Stimulated activated CD4-positive, alpha-beta T cell treated with anti-CD3 and anti-CD28 coated beads, Interleukin-12 subunit alpha, Interleukin-12 subunit beta, amount 100 ng/mL, for 4 hours (primary cell): Measurements from ENCODE around the gene LRRC58.
A peak's percentile ranks its signal among the peaks of the same experiment; 100 is the strongest.
"Not testable (repeated sequence)": the region's sequence is repeated elsewhere in the genome, so short reads cannot be mapped to it uniquely, and the experiment has no call there.

Experiments
- DNase-seq: peaks from one replicate; pipeline ENCODE4 v3.0.0-alpha.2; 2020

Gene LRRC58

GRCh38 chr3:120348991-120349854 lies at the start of gene LRRC58:
LRRC58 (minus strand) TSS chr3:120349354; CDS start chr3:120349243, 111 bp downstream.
- DNase-seq = peak; percentile 91

GRCh38 chr3:120396469-120396868 lies 47.3 kb upstream of the LRRC58 start:
- no peak for DNase-seq

DNA sequence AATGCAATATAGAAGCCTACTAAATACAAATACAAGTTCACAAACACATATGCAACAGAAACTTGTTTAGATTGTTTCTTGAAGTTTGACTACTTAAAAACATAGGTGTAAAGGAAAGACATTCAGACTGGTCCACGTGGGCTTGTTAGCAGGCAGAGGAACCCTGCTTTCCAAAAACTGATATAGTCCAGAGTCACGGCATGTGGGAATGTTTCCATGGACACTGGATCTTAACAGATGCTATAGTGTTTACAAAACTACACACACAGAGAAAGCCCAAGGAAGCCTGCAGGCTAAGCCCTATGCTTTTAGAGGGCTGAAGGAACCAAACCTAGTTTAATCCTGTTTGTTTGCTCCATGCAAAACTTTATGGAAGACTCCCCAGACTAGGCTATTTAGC lies 45.2 kb upstream of the LRRC58 start:
- DNase-seq = no peak

GRCh38 chr3:120393761-120394160 lies 44.6 kb upstream of the LRRC58 start:
- DNase-seq = no peak

GRCh38 chr3:120393243-120393642 lies 44.1 kb upstream of the LRRC58 start:
- no peak for DNase-seq

DNA sequence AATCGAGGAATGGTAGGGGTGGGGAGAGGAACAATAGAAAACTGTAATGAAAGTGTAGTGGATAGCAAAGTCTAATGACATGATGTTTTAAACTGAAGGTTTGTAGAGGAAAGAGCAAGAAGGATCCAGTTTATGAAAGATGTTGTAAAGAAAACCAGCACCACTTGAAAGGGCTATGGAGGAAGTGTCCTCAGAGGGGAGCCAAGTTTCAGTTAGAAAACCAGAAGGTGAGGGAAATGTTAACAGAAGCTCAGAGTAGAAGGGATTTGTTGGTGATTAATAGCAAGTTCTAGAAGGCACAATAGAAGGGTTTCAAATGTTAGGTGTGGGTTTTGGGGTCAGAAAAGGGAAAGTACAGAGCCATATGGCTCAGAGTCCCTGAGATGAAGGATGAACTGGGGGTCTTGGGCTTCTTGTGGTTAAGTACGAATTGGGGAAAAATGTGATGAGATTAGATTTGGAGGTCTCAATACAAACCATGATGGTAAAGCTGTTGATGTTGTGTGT lies 33.8 kb upstream of the LRRC58 start:
- no peak for DNase-seq

- no peak for DNase-seq
Measured at GRCh38 chr3:120381503-120381902, 32.3 kb upstream of the LRRC58 start.

DNA sequence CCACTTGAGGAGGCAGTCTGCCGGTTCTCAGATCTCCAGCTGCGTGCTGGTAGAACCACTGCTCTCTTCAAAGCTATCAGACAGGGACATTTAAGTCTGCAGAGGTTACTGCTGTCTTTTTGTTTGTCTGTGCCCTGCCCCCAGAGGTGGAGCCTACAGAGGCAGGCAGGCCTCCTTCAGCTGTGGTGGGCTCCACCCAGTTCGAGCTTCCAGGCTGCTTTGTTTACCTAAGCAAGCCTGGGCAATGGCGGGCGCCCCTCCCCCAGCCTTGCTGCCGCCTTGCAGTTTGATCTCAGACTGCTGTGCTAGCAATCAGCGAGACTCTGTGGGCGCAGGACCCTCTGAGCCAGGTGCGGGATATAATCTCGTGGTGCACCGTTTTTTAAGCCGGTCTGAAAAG lies 28.8 kb upstream of the LRRC58 start:
- not testable (repeated sequence) for DNase-seq

DNA sequence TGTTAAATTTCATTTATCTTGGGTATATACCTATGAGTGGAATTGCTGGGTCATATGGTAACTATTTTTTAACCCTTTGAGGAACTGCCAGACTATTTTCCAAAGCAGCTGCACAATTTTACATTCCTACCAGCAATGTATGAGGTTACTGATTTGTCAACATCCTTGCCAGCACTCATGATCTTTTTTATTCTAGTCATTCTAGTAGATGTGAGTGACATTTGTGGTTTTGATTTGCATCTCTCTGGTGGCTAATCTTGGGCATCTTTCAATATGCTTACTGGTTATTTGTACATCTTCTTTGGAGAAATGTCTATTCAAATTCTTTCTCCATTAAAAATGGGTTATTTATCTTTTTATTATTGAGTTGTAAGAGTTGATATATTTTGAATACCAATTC lies 21.3 kb upstream of the LRRC58 start:
- DNase-seq = no peak

DNA sequence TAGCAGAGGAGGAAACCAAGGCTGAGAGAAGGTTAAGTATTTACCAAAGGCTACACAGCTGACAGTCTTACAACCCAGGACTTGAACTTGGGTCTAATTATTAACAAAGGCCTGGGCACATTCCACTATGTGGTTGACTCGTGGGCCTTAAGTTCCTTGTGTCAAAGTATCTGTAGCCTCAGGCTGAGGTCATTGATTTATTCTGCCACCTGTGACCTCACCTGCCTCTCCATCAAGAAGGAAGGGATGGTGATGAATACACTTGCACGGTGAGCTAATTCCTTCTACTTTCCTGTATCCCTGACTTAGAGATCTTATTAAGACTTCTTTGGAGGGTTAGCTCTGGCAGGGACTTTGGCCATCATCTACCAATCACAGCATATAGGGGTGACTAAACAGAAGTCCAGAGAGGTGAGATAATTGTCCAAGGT lies 19.9 kb upstream of the LRRC58 start:
- DNase-seq = no peak

- no peak for DNase-seq
Measured at GRCh38 chr3:120368172-120368571, 19.0 kb upstream of the LRRC58 start.

DNA sequence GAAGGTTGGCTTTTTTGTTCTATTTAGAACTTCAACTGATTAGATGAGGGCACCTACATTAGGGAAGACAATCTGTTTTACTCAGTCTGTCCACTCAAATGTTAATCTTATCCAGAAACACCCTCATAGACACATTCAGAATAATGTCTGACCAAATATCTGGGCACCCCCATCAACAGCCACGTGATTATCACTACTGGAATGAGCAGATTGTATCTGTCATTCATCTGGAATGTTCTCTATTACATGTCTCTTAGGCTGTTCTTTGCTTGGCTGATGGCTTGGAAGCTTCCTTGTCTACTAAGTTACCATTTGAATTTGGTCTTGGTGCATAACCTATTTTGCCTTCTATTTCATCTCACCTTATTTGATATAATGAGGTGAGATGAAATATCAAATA lies 15.7 kb upstream of the LRRC58 start:
- DNase-seq = no peak

DNA sequence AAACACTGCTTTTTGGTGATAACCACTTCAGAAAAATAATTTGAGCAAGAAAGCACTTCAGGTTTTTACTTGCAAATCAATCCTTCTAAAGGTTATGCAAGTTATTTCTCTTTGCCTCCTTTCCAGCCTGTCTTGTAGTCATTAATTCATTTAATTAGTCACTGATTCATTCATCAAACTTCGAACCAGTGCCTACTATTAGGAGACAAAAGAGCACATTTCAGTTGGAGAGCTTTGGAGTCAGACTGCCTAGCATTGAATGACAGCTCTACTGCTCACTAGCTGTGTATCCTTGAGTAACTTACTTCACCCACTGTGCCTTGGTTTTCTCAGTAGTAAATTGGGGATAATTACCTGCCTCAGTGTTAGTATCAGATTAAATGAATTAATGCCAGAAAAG lies 14.9 kb upstream of the LRRC58 start:
- DNase-seq = no peak

DNA sequence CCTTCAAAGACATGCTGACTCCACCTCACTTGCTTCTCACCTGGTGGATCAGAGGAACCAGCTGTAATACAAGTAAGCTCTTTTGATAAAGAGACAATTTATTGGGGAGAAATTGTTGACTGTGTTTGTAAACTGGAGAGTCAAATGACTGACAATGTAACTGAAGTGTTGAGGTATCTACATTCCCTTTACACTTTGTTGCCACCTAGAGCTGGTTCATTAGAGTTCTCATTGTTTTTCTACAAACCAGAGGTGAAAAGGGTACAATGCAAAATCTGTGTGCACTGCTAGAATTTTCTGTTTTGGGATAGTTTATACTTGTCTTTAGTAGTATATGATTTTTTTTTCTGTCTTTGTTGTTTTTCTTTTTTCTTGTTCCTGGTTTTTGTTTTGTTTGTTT lies 8.7 kb upstream of the LRRC58 start:
- no peak for DNase-seq

- no peak for DNase-seq
Measured at GRCh38 chr3:120355486-120355885, 6.3 kb upstream of the LRRC58 start.

- DNase-seq = no peak
Measured at GRCh38 chr3:120353463-120353862, 4.3 kb upstream of the LRRC58 start.

DNA sequence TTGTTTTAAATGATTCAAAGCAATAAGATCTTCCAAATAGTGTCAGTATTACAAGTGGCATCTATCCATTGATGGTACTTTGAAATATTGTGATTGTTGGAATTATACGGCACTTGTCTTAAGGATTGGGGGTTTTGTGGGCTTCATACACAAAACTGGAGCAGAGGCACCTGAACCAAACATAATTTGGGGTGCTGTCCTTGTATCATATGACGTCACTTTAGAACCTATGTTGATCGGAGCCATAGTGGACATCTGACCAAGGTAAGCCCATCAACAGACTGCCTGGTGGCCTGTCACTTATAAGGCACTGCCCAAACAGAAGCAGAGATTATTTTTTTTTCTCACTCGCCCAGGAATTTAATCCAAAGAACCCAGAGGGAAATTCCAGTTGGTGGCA lies 2.9 kb upstream of the LRRC58 start:
- DNase-seq = no peak

DNA sequence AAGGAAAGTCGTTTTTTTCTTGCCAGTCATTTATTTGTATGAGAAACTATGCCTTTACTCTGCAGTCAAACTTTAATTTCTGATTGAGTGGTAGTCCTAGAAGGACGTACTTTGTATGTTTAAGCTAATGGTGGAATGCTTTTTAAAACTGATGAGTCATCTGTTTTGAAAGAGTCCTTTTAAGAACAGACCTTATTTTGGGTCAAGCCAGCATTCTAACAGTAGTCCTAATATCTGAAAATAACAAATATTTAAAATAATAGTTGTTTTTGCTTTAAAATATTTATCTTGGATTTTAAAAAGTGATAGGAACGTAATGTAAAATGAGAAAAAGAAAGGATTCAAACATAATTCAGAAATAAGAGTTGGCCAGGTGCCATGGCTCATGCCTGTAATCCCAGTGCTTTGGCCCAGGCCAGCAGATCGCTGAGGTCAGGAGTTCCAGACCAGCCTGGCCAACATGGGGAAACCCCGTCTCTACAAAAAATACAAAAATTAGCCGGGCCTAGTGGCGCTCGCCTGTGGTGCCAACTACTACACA lies 1.3 kb upstream of the LRRC58 start:
- no peak for DNase-seq

DNA sequence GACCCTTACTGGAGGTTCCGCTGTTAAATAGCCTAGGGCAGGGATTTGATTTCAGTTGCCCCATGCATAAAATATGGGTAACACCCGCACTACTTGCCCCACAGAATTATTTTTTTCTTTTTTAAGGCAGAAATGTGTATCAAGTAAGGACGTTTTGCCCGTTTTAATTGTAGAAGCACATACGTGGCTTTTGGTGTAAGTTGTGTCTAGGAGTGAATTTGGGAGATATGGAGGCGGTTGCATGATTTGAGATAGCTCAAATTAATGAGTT lies 636 bp upstream of the LRRC58 start:
- DNase-seq = no peak

DNA sequence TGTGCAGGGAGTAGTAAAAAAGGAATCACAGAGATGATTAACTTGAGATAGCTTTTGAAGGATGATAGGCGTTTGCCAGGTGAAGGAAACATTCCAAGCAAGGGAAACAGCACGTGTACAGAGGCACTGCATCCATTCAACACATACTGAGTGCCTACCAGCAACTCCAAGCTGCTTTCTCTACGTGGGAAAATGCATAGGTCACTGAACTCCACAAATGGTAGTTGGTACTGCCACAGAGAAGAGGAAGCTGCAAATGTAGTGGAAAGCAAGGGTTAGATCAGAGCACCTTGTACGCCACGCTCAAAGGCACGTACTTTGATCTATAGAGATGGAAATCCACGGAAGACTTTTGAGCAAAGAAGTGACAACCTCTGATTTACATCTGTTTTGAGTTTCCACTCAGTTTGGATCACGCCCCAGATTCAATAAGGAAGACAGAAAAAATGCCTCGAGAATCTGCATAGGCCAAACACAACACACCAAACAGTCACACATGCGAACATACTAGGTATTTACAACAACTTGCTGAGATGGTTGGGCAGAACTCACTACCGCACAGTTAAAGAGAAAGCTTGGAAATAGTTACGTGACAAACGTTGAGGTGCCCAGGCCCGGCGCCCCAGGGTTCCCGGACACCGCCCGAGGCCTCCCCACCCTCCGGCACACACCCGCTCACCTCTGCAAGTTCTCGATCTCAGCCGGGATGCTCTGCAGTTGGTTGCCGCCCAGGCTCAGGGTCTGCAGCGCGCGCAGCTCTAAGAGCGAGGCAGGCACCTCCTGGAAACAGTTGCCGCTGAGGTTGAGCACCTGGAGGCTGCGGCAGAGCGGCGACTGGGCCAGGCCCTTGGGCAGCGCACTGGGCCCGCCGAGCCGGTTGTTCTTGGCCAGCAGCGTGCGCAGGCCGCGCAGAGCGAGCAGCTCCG lies 826 bp downstream of the LRRC58 start:
- DNase-seq = no peak

DNA sequence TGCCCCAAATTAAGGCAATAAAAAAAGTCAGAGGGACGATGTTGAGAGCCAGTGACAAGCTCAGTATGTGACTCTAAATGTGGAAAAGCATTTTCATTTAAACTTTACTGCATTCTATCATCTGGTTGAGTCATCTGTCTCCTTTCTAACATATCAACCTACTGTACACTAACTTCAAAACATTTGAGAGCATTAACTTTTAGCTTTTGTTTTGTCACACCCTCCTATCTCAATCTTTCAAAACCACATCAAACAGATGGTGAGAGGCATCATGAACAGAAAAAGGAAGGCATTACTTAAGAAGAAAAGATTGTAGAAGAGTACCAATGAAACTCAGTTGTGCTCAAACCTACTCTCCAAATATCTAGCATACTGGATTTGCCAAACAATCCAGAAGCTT lies 4.8 kb downstream of the LRRC58 start:
- DNase-seq = no peak

GRCh38 chr3:120341658-120342346 lies 7.4 kb downstream of the LRRC58 start:
- no peak for DNase-seq

GRCh38 chr3:120339362-120339761 lies 9.8 kb downstream of the LRRC58 start:
- DNase-seq = no peak
